PC-9 (cell line): ENCODE data around the gene GLCCI1. TPM values are rescaled to one million over a fixed set of nuclear protein-coding genes. Genes with fewer than 3 reads are reported as not detected.

ENCODE experiments used
- BruUV-seq: library from RNA; stranded (reverse); fragments of 400-500 nt; replicated peaks from 2 replicates; lab custom pipeline; 2021; lab: Mats Ljungman, UMichigan
- CTCF ChIA-PET: fragments of 300-600 bp; sonication (Branson Sonifier 250); formaldehyde crosslinking; loops from one replicate; lab custom pipeline; 2022; ENCODE audit warnings: antibody characterized with exemption; lab: Charles Lee
- POLR2A ChIA-PET: fragments of 300-600 bp; sonication (Branson Sonifier 250); formaldehyde crosslinking; loops from one replicate; lab custom pipeline; 2022; ENCODE audit warnings: antibody characterized with exemption; ENCODE audit not compliant: unreplicated experiment; lab: Charles Lee
- DNase-seq, 2 experiments: peaks; one replicate each; pipeline versions ENCODE4 v3.0.0 to v3.0.0-alpha.2; 2015 to 2022; ENCODE audit warnings: mixed read lengths in 1 of 2
- H2AFZ ChIP-seq: fragments of 200-600 bp; sonication (generic); 2 replicates; pipeline ENCODE4 v1.8.1; 2017; ENCODE audit warnings: antibody characterized with exemption
- H3F3A ChIP-seq: fragments of 200-600 bp; sonication (generic); 2 replicates; pipeline ENCODE4 v1.8.1; 2017; ENCODE audit warnings: antibody characterized with exemption, mild to moderate bottlenecking, low read depth; ENCODE audit not compliant: insufficient read depth
- H3K27ac ChIP-seq: fragments of 200-600 bp; sonication (generic); 2 replicates; pipeline ENCODE4 v1.6.1; 2016; ENCODE audit warnings: mixed run types
- H3K27me3 ChIP-seq: fragments of 200-600 bp; sonication (generic); 2 replicates; pipeline ENCODE4 v1.6.1; 2016; ENCODE audit warnings: low read depth, mixed run types; ENCODE audit not compliant: insufficient read depth
- H3K36me3 ChIP-seq: fragments of 200-600 bp; sonication (generic); 2 replicates; pipeline ENCODE4 v1.6.1; 2016; ENCODE audit warnings: low read depth, mixed run types
- H3K4me1 ChIP-seq: fragments of 200-600 bp; sonication (generic); replicated peaks from 2 replicates; pipeline ENCODE4 v1.6.1; 2016; ENCODE audit warnings: mixed run types; ENCODE audit not compliant: insufficient read depth
- H3K4me2 ChIP-seq: fragments of 200-600 bp; sonication (generic); 2 replicates; pipeline ENCODE4 v1.6.1; 2017; ENCODE audit warnings: mixed run types
- H3K4me3 ChIP-seq: fragments of 200-600 bp; sonication (generic); 2 replicates; pipeline ENCODE4 v1.6.1; 2016; ENCODE audit warnings: mixed run types
- H3K79me2 ChIP-seq: fragments of 200-600 bp; sonication (generic); 2 replicates; pipeline ENCODE4 v1.6.1; 2017; ENCODE audit warnings: low read depth, mixed run types
- H3K9me2 ChIP-seq: fragments of 200-600 bp; sonication (generic); 2 replicates; pipeline ENCODE4 v1.8.1; 2017; ENCODE audit warnings: mild to moderate bottlenecking; ENCODE audit not compliant: insufficient read depth
- H3K9me3 ChIP-seq: fragments of 200-600 bp; sonication (generic); 2 replicates; pipeline ENCODE4 v1.8.1; 2016; ENCODE audit warnings: low read depth; ENCODE audit not compliant: insufficient read depth
- H4K20me1 ChIP-seq: fragments of 200-600 bp; sonication (generic); 2 replicates; pipeline ENCODE4 v1.8.1; 2017; ENCODE audit not compliant: insufficient read depth
- CTCF ChIP-seq: fragments of 200-600 bp; sonication (generic); conservative IDR thresholded peaks from 2 replicates; pipeline ENCODE4 v1.6.1; 2017; ENCODE audit warnings: mixed run types, antibody characterized with exemption, mild to moderate bottlenecking, moderate library complexity
- EZH2 ChIP-seq: fragments of 200-600 bp; sonication (generic); IDR thresholded peaks from 2 replicates; pipeline ENCODE4 v1.8.0; 2017; ENCODE audit warnings: antibody characterized with exemption, low read depth
- intact Hi-C: fragments of 100-400 bp; cut with micrococcal nuclease; formaldehyde crosslinking; loops from one replicate; pipeline ENCODE4 v1.10.0; 2022; ENCODE audit not compliant: unreplicated experiment
- total RNA-seq: library from RNA; stranded (reverse); gene quantifications from 2 replicates; pipeline ENCODE4 v1.2.3, GENCODE V29; 2021

Gene GLCCI1
- total RNA-seq, 1 experiment from 2014 or later, result 42.1 TPM

- ChIA-PET CTCF (no interaction called here), POLR2A (no interaction called here)
- H3K4me3 ChIP-seq, result no peak overlapping the region
Measured at GRCh38 chr7:8111282-8111960, 142.8 kb downstream of the GLCCI1 start.

GRCh38 chr7:8112685-8113084 is 144.1 kb downstream of the GLCCI1 start:
- H3K79me2 ChIP-seq, result no peaks in the 10 kb centered on the region
- H3K36me3 ChIP-seq, result no peaks in the 10 kb centered on the region
- no peaks in the 10 kb centered on the region for H3K9me2 ChIP-seq
- ChIA-PET POLR2A (no interaction called here), CTCF (no interaction called here)
- no peak for DNase-seq
- H3F3A ChIP-seq, result peaks cover 11% of the 10 kb centered on the region; the same call in 1 of the 2 replicates
- H3K4me1 ChIP-seq, result peaks cover 14% of the 10 kb centered on the region
- H2AFZ ChIP-seq, result no peak overlapping the region
- H4K20me1 ChIP-seq, result no peaks in the 10 kb centered on the region
- no peak overlapping the region for H3K27ac ChIP-seq
- H3K4me3 ChIP-seq, result no peak overlapping the region
- TF ChIP-seq EZH2, result no peak
- TF ChIP-seq CTCF, result no peak
- intact Hi-C loops, result no loop called here
- H3K9me3 ChIP-seq, result no peaks in the 10 kb centered on the region
- H3K27me3 ChIP-seq, result no peaks in the 10 kb centered on the region
- no TSS peak for BruUV-seq
- no peak overlapping the region for H3K4me2 ChIP-seq

More at GRCh38 chr7:8111282-8111960, 142.8 kb downstream of the GLCCI1 start:
- Histone ChIP-seq H4K20me1 (no peaks in the 10 kb centered on the region), H3K4me2 (no peak overlapping the region), H3K79me2 (no peaks in the 10 kb centered on the region), H3K27me3 (no peaks in the 10 kb centered on the region), H3K9me3 (no peaks in the 10 kb centered on the region), H2AFZ (no peak overlapping the region), H3K27ac (no peak overlapping the region), H3K9me2 (no peaks in the 10 kb centered on the region), H3K36me3 (no peaks in the 10 kb centered on the region), H3K4me1 (peaks cover 14% of the 10 kb centered on the region), H3F3A (peaks cover 11% of the 10 kb centered on the region; the same call in 1 of the 2 replicates)
- BruUV-seq, result no TSS peak
- intact Hi-C loops, result no loop called here
- TF ChIP-seq EZH2 (no peak), CTCF (no peak)
- DNase-seq, result no peak

GRCh38 chr7:8113184-8113583 is 144.6 kb downstream of the GLCCI1 start:
- no TSS peak for BruUV-seq
- peaks cover 11% of the 10 kb centered on the region; the same call in 1 of the 2 replicates for H3F3A ChIP-seq
- ChIA-PET CTCF (no interaction called here), POLR2A (no interaction called here)
- H2AFZ ChIP-seq, result no peak overlapping the region
- no peaks in the 10 kb centered on the region for H3K36me3 ChIP-seq
- intact Hi-C loops, result no loop called here
- TF ChIP-seq EZH2 (no peak), CTCF (no peak)
- H3K27ac ChIP-seq, result no peak overlapping the region
- H3K9me3 ChIP-seq, result no peaks in the 10 kb centered on the region
- H3K27me3 ChIP-seq, result no peaks in the 10 kb centered on the region
- H3K79me2 ChIP-seq, result no peaks in the 10 kb centered on the region
- H3K9me2 ChIP-seq, result no peaks in the 10 kb centered on the region
- peaks cover 14% of the 10 kb centered on the region for H3K4me1 ChIP-seq
- no peak overlapping the region for H3K4me3 ChIP-seq
- no peak for DNase-seq
- H4K20me1 ChIP-seq, result no peaks in the 10 kb centered on the region
- H3K4me2 ChIP-seq, result no peak overlapping the region
